Tibial artery (tissue), 4 donors: ENCODE measurements around the gene CPB2.

ENCODE experiments used
- DNase-seq, 2 donors: peaks; one replicate each; pipeline ENCODE4 v3.0.0-alpha.2; 2019
- H3K27ac ChIP-seq, 2 donors: fragments of 200-600 bp; sonication (generic) in 1 of 2; 1 replicate in 1 of 2; 2 replicates in 1 of 2; pipeline ENCODE4 v1.5.1; 2018 to 2019; ENCODE audit warnings: mild to moderate bottlenecking in 1 of 2
- H3K27me3 ChIP-seq, 2 donors: fragments of 200-600 bp; sonication (generic) in 1 of 2; one replicate each; pipeline versions ENCODE4 v1.5.1 to v1.6.0; 2016 to 2019
- H3K36me3 ChIP-seq, 3 donors: fragments of 200-600 bp; sonication (generic) in 2 of 3; one replicate each; pipeline ENCODE4 v1.5.1; 2016 to 2019; ENCODE audit warnings: mild to moderate bottlenecking in 2 of 3
- H3K4me1 ChIP-seq, 4 donors: fragments of 200-600 bp; sonication (generic) in 2 of 4; 1 replicate in 3 of 4; 2 replicates in 1 of 4; pipeline ENCODE4 v1.5.1; 2016 to 2019
- H3K4me3 ChIP-seq, 2 donors: fragments of 200-600 bp; sonication (generic) in 1 of 2; 1 replicate in 1 of 2; 2 replicates in 1 of 2; pipeline ENCODE4 v1.5.1; 2018 to 2019; ENCODE audit warnings: mild to moderate bottlenecking in 2 of 2
- H3K9me3 ChIP-seq, 3 donors: fragments of 200-600 bp; sonication (generic) in 1 of 3; one replicate each; pipeline ENCODE4 v1.5.1; 2016 to 2019
- CTCF ChIP-seq, 2 experiments: fragments of 200-600 bp in 1 of 2; fragments of 450-650 bp in 1 of 2; IDR thresholded peaks; one replicate each; pipeline ENCODE4 v1.5.1; 2017 to 2019; ENCODE audit warnings: antibody characterized with exemption in 2 of 2, mild to moderate bottlenecking in 1 of 2, moderate library complexity in 1 of 2
- intact Hi-C: fragments of 100-400 bp; cut with DNase I; formaldehyde crosslinking; loops from one replicate; pipeline ENCODE4 v1.15.0; 2023; ENCODE audit warnings: low total_unique reads

CPB2 gene

DNA sequence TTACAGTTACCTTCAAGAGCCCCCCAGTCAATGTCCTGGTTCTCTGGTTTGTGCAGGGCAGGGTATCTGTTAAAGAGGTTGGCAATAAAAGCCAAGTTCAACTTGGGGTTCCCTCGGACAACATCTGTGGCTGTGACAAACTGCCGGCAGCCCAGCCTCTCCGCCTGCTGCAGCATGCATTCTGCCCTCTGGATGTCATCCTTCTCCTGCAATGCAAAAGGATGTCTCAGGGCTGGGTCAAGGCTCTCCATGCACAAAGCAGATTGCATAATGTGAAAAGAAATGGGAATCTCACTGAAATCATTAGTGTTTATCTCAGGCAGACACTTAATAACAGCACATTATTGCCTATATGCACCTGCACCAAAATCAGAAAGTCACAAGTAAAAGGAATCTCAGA lies 42.1 kb upstream of the CPB2 start:
- H3K36me3 ChIP-seq = no peaks in the 10 kb centered on the region
- intact Hi-C loops = no loop called here
- DNase-seq = no peak
- no peaks in the 10 kb centered on the region for H3K27me3 ChIP-seq
- no peaks in the 10 kb centered on the region for H3K9me3 ChIP-seq
- TF ChIP-seq CTCF (IDR thresholded peaks at IDR 0.05) = no peak
- H3K4me3 ChIP-seq = no peak overlapping the region
- H3K4me1 ChIP-seq = no peaks in the 10 kb centered on the region
- H3K27ac ChIP-seq = no peak overlapping the region

GRCh38 chr13:46145950-46146349 lies 41.1 kb upstream of the CPB2 start:
- no peaks in the 10 kb centered on the region for H3K36me3 ChIP-seq
- intact Hi-C loops = no loop called here
- no peak for TF ChIP-seq CTCF (IDR thresholded peaks at IDR 0.05)

DNA sequence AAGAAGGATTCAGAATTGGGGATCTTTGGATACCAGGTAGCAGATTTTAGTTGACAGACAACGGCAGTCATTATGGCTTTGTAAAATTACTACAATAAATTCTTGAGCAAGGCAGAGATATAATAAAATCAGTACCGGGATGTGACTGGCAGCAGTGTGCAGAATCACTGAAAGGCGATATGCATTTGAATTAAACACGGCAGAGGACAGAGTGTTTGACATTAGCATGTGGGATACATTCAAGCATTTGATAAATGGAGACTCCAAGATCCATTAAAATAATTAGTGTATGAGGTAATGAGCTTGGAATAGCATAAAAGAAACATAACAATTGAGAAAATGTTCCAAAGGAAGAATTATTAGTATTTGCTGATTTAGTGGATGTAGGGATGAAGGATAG lies 40.3 kb upstream of the CPB2 start:
- H3K36me3 ChIP-seq = no peaks in the 10 kb centered on the region
- H3K27me3 ChIP-seq = no peaks in the 10 kb centered on the region
- no peak for DNase-seq
- H3K4me1 ChIP-seq = no peaks in the 10 kb centered on the region
- no peak overlapping the region for H3K27ac ChIP-seq
- intact Hi-C loops = no loop called here
- H3K4me3 ChIP-seq = no peak overlapping the region
- H3K9me3 ChIP-seq = no peaks in the 10 kb centered on the region
- no peak for TF ChIP-seq CTCF (IDR thresholded peaks at IDR 0.05)

More at GRCh38 chr13:46145950-46146349, 41.1 kb upstream of the CPB2 start:
- H3K4me3 ChIP-seq = no peak overlapping the region
- no peak overlapping the region for H3K27ac ChIP-seq
- no peaks in the 10 kb centered on the region for H3K27me3 ChIP-seq
- no peaks in the 10 kb centered on the region for H3K4me1 ChIP-seq
- DNase-seq = no peak
- no peaks in the 10 kb centered on the region for H3K9me3 ChIP-seq

DNA sequence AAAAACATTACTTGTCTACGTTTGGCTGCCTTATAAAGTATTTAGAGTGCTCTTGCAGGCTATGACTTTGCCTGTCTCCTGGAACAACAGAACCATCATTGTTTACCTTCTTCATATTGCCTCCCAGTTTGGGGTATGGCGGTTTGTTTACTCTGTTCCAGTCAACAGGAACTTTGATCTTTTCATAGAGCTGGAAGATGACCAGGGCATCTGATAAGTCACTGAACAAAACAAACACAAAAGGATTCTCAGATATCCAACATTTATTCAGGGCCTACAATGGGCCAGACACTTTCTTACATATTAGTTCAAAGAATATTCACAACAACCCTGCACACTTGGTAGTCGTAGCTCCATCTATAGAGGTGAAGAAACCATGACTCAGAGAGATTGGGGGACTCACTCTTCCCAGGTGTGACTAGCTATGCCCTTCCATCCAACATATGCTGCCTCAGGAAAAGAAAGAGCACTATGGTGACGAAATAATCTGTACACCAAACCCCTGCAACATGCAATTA lies 38.4 kb upstream of the CPB2 start:
- intact Hi-C loops = no loop called here
- no peak for TF ChIP-seq CTCF (IDR thresholded peaks at IDR 0.05)
- Histone ChIP-seq H3K36me3 (no peaks in the 10 kb centered on the region), H3K4me1 (no peaks in the 10 kb centered on the region), H3K27me3 (no peaks in the 10 kb centered on the region), H3K4me3 (no peak overlapping the region), H3K9me3 (no peaks in the 10 kb centered on the region), H3K27ac (no peak overlapping the region)
- no peak for DNase-seq

DNA sequence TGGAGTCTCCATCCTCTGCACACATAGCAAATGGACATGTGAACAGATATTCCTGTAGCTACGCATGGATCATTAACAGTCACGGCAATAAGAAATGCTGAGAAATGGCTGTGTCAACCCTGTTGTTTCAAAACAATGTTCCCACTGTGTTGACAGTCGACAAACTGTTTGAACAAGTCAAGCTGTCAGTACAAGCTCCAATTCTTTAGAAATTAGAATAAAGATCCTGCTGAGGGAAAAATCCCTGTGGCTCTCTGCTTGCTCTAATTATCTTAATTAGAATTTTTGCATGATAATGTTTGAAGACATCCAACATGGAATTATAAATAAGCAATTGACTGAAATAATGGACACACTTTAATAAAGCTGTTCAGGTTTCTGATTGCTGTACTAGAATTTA lies 37.9 kb upstream of the CPB2 start:
- Histone ChIP-seq H3K4me1 (no peaks in the 10 kb centered on the region), H3K36me3 (no peaks in the 10 kb centered on the region), H3K9me3 (no peaks in the 10 kb centered on the region), H3K27ac (no peak overlapping the region), H3K27me3 (no peaks in the 10 kb centered on the region), H3K4me3 (no peak overlapping the region)
- no peak for DNase-seq
- intact Hi-C loops = no loop called here
- TF ChIP-seq CTCF (IDR thresholded peaks at IDR 0.05) = no peak

DNA sequence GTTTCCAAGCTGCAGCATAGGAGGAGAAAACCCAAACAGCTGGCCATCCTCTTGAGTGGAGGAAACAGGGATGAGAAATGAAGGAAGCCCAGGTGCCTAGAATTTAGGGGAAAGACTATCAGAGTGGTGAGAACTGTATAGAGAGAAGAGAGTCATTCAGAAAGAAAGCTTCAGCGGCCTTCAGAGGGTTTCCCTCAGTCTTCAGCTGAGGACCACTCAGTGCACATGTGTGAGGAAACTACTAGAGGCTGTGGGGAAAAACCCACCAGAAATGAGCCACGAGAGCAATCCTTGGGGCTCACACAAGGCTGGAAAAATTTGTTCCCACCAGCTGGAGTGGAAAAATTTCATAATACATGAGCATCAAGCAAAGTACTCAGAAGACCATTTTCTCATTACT lies 35.2 kb upstream of the CPB2 start:
- no peaks in the 10 kb centered on the region for H3K36me3 ChIP-seq

More for the DNA sequence above, 35.2 kb upstream of the CPB2 start:
- intact Hi-C loops = no loop called here
- Histone ChIP-seq H3K4me3 (no peak overlapping the region), H3K9me3 (no peaks in the 10 kb centered on the region), H3K27ac (no peak overlapping the region), H3K4me1 (no peaks in the 10 kb centered on the region), H3K27me3 (no peaks in the 10 kb centered on the region)
- TF ChIP-seq CTCF (IDR thresholded peaks at IDR 0.05) = no peak
- no peak for DNase-seq
